Stomach (tissue), 4 donors: ENCODE results near the gene HMHB1.

ENCODE experiments used
- CTCF ChIP-seq, 7 experiments: fragments of 450-650 bp in 4 of 7; fragments of 200-600 bp in 3 of 7; sonication (generic) in 3 of 7; IDR thresholded peaks; one replicate each; pipeline ENCODE4 v1.5.1; 2016 to 2019; ENCODE audit warnings: antibody characterized with exemption in 7 of 7, control low read depth in 2 of 7, mild to moderate bottlenecking in 1 of 7
- EP300 ChIP-seq: sonication (generic); formaldehyde crosslinking; IDR thresholded peaks from one replicate; pipeline ENCODE4 v1.6.1; 2017; ENCODE audit warnings: antibody characterized with exemption
- POLR2A ChIP-seq, 4 donors: fragments of 450-650 bp; IDR thresholded peaks; one replicate each; pipeline ENCODE4 v1.6.1; 2016; ENCODE audit warnings: antibody characterized with exemption in 4 of 4, control low read depth in 2 of 4, mild to moderate bottlenecking in 1 of 4, moderate library complexity in 1 of 4
- POLR2AphosphoS5 ChIP-seq, 3 donors: sonication (generic); formaldehyde crosslinking; IDR thresholded peaks; one replicate each; pipeline ENCODE4 v1.6.1; 2016; ENCODE audit warnings: antibody characterized with exemption in 3 of 3

GRCh38 chr5:143771602-143772001, 40.4 kb upstream of the HMHB1 start:
- TF ChIP-seq CTCF (IDR thresholded peaks at IDR 0.05) (no peak), POLR2A (IDR thresholded peaks at IDR 0.05) (no peak), EP300 (no peak), POLR2AphosphoS5 (IDR thresholded peaks at IDR 0.05) (no peak)
